ENCODE data around the gene GRPEL2. TPM values are rescaled to one million over a fixed set of nuclear protein-coding genes. Genes with fewer than 3 reads are reported as not detected.
A peak's percentile ranks its signal among the peaks of the same experiment; 100 is the strongest.
"Not testable (repeated sequence)": the region's sequence is repeated elsewhere in the genome, so short reads cannot be mapped to it uniquely, and the experiment has no call there.

The GRPEL2 gene
- total RNA-seq, 1 donor from 2014 or later = 43.7 TPM

DNA sequence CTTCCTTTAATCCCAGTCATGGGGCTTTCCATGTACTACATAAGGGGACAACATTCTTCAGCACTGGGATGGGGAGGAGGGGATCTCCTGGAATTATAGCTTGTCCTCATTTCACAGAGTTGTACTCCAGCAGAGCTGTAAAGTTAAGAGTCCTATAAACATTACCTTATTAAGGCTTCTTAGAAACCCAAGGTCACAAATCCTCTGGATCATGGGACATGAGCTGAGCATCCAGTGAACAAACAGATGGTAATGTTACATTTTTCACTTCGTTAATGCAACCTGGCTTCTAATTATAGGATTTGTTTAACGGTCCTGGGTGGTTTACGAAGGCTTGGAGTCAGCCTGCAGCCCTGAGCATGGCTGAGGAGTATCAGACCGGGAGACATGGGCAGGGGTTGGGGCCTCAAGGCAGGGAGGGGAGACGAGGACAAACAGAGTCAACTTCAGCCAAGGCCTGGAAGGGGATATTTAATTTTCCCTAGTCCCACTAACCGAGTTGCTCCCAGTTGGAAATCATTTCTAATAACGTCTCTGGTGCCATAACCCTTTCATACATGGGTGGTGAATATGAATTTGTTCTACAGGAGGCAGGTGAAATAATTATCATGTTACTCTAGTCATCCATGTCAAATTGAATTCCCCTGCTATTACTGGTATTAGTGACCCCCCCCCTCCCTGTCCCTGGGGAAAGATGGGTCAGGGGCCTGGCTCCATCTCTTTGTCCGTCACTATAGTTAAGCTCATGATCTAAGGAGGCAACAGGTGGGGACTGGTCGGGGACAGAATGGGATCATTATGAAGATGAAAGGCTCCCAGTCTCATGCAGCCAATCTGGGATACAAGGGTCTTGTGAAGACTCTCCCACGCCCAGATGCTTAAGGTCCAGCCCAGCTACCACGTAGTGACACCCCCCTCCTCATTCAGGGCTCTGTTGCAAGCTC lies 44.5 kb downstream of the GRPEL2 start:
- Histone ChIP-seq H3K27me3 (ENCODE audit: control insufficient read depth, insufficient read depth, low read length) (no peaks in the 10 kb centered on the region), H3K36me3 (ENCODE audit: control insufficient read depth, insufficient read depth, low read length) (no peaks in the 10 kb centered on the region), H3K4me3 (ENCODE audit: low read depth, low read length) (no peak overlapping the region)
- FAIRE-seq = no peak
- no peak for DNase-seq (ENCODE audit: low read depth)
- TF ChIP-seq, protein P1, sequence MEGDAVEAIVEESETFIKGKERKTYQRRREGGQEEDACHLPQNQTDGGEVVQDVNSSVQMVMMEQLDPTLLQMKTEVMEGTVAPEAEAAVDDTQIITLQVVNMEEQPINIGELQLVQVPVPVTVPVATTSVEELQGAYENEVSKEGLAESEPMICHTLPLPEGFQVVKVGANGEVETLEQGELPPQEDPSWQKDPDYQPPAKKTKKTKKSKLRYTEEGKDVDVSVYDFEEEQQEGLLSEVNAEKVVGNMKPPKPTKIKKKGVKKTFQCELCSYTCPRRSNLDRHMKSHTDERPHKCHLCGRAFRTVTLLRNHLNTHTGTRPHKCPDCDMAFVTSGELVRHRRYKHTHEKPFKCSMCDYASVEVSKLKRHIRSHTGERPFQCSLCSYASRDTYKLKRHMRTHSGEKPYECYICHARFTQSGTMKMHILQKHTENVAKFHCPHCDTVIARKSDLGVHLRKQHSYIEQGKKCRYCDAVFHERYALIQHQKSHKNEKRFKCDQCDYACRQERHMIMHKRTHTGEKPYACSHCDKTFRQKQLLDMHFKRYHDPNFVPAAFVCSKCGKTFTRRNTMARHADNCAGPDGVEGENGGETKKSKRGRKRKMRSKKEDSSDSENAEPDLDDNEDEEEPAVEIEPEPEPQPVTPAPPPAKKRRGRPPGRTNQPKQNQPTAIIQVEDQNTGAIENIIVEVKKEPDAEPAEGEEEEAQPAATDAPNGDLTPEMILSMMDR (IDR thresholded peaks at IDR 0.05; ENCODE audit: insufficient read depth, low read length, severe bottlenecking) = no peak

DNA sequence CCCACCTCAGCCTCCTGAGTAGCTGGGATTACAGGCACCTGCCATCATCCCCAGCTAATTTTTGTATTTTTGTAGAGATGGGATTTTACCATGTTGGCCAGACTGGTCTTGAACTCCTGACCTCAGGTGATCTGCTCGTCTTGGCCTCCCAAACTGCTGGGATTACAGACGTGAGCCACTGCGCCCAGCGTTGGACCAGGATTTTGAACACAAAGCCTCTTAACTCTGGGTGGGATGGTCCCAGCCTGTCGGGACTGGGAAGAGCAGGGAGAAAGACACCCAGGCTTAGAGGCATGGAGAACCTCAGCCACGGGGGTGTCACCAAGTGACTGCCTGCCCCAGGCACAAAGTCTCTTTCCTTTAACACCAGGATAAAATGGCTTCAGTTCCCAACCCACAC lies 45.8 kb downstream of the GRPEL2 start:
- not testable (repeated sequence) for H3K36me3 ChIP-seq (ENCODE audit: control insufficient read depth, insufficient read depth, low read length); FAIRE-seq; H3K4me3 ChIP-seq (ENCODE audit: low read depth, low read length); H3K27me3 ChIP-seq (ENCODE audit: control insufficient read depth, insufficient read depth, low read length); DNase-seq (ENCODE audit: low read depth)

DNA sequence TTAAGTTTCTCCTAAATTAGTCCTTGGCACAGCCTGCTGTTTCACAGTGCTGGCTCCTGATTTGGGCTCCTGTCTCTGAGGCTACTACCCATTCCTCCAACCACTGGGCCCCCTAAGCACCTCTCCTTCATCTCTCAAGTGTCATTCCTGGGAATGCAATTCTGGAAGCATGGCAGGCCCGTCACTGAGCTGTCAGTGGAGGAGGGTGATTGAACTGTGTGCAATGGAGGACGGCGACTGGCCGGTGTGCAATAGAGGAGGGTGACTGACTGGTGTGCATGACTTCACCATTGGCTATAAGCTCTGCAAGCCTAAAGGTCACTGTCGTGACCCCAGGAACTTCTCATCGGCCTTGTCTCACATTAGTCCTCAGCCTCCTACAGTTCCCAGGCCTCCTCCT lies 46.2 kb downstream of the GRPEL2 start:
- no peak for DNase-seq (ENCODE audit: low read depth)
- FAIRE-seq = peak; percentile 73
- TF ChIP-seq, protein P1 (IDR thresholded peaks at IDR 0.05; ENCODE audit: insufficient read depth, low read length, severe bottlenecking) = no peak
- no peaks in the 10 kb centered on the region for H3K36me3 ChIP-seq (ENCODE audit: control insufficient read depth, insufficient read depth, low read length)
- H3K27me3 ChIP-seq (ENCODE audit: control insufficient read depth, insufficient read depth, low read length) = no peaks in the 10 kb centered on the region
- H3K4me3 ChIP-seq (ENCODE audit: low read depth, low read length) = no peak overlapping the region

DNA sequence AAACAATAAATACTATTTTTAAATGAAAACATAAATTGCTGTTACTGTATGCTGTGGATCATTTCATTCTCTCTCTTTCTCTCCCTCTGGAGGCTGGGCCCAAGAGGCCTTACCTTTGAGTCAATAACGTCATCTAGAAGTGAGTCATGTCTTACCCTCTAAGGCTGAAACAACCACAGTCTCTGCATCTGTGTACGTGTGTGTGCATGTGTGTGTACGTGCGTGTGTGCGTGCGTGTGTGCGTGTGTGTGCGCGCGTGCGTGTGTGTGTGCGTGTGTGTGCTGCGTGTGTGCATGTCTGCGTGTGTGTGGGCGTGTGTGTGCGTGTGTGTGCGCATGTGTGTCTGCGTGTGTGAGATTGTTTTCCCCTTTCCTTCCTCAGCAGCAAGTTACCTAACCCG lies 47.4 kb downstream of the GRPEL2 start:
- no peak for FAIRE-seq
- no peak overlapping the region for H3K4me3 ChIP-seq (ENCODE audit: low read depth, low read length)
- peak; percentile 73 for DNase-seq (ENCODE audit: low read depth)

DNA sequence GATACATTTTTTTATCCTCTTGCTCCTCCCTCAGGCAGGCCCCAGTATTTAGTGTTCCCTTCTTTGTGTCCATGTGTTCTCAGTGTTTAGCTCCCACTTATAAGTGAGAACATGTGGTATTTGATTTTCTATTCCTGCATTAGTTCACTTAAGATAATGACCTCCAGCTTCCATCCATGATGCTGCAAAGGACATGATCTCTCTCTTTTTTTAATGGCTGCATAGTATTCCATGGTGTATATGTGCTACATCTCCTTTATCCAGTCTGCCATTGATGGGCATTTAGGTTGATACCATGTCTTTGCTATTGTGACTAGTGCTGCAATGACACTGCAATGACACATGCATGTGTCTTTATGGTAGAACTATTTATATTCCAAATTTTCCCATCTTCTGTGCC lies 49.7 kb downstream of the GRPEL2 start:
- DNase-seq (ENCODE audit: low read depth); H3K27me3 ChIP-seq (ENCODE audit: control insufficient read depth, insufficient read depth, low read length); H3K4me3 ChIP-seq (ENCODE audit: low read depth, low read length); FAIRE-seq; H3K36me3 ChIP-seq (ENCODE audit: control insufficient read depth, insufficient read depth, low read length): not testable (repeated sequence)

More for the DNA sequence above, 47.4 kb downstream of the GRPEL2 start:
- TF ChIP-seq, protein P1 (IDR thresholded peaks at IDR 0.05; ENCODE audit: insufficient read depth, low read length, severe bottlenecking) = no peak
- Histone ChIP-seq H3K27me3 (ENCODE audit: control insufficient read depth, insufficient read depth, low read length) (no peaks in the 10 kb centered on the region), H3K36me3 (ENCODE audit: control insufficient read depth, insufficient read depth, low read length) (no peaks in the 10 kb centered on the region)

DNA sequence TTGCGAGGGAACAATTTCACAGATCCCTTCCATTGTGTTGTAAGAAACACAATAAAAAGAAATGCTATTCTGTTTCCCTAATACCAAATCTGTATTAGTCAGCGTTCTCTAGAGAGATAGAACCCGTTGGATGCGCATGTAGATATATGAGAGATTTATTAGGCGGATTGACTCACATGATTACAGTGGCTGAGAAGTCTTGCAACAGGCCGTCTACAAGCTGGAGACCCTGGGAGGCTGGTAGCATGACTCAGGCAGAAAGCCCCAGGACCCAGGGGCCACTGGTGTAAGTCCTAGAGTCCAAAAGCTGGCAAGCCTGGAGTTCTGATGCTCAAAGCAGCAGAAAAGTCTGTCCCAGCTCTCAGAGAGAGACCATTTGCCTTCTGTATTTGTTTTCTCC lies 52.2 kb downstream of the GRPEL2 start:
- H3K4me3 ChIP-seq (ENCODE audit: low read depth, low read length) = no peak overlapping the region
- no peaks in the 10 kb centered on the region for H3K36me3 ChIP-seq (ENCODE audit: control insufficient read depth, insufficient read depth, low read length)
- FAIRE-seq = no peak
- H3K27me3 ChIP-seq (ENCODE audit: control insufficient read depth, insufficient read depth, low read length) = no peaks in the 10 kb centered on the region
- no peak for DNase-seq (ENCODE audit: low read depth)
- TF ChIP-seq, protein P1 (IDR thresholded peaks at IDR 0.05; ENCODE audit: insufficient read depth, low read length, severe bottlenecking) = no peak

DNA sequence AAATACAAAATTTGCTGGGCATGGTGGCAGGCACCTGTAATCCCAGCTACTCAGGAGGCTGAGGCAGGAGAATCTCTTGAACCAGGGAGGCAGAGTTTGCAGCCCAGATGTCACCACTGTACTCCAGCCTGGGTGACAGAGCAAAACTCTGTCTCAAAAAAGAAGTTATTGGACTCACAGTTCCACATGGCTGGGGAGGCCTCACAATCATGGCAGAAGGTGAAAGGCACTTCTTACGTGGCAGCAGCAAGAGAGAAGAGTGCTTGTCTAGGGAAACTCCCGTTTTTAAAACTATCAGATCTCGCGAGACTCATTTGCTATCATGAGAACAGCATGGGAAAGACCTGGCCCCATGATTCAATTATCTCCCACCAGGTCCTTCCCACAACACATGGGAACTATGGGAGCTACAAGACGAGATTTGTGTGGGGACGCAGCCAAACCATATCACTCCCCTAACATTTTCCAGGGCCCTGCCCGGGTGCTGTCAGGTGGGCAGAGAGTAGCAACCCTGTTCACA lies 53.5 kb downstream of the GRPEL2 start:
- H3K4me3 ChIP-seq (ENCODE audit: low read depth, low read length); H3K27me3 ChIP-seq (ENCODE audit: control insufficient read depth, insufficient read depth, low read length); DNase-seq (ENCODE audit: low read depth); FAIRE-seq; H3K36me3 ChIP-seq (ENCODE audit: control insufficient read depth, insufficient read depth, low read length): not testable (repeated sequence)

Data from bronchial epithelial cell (primary cell).